ENCODE measurements around the gene BMPR1A. TPM values are rescaled to one million over a fixed set of nuclear protein-coding genes. Genes with fewer than 3 reads are reported as not detected.

The BMPR1A gene
- total and polyA plus RNA-seq, 2 experiments from 2014 or later: 14.2 to 82.5 TPM

- Histone ChIP-seq H3K4me2 (no peak overlapping the region), H3K36me3 (ENCODE audit: insufficient read depth) (no peaks in the 10 kb centered on the region), H3K9me2 (ENCODE audit: insufficient read depth) (no peaks in the 10 kb centered on the region), H3F3A (replicated peaks; ENCODE audit: low read depth) (no peaks in the 10 kb centered on the region), H3K4me1 (ENCODE audit: insufficient read depth) (peaks cover 6% of the 10 kb centered on the region; the same call in 1 of the 2 replicates), H3K79me2 (replicated peaks; ENCODE audit: insufficient read depth) (no peaks in the 10 kb centered on the region), H4K20me1 (replicated peaks; ENCODE audit: insufficient read depth) (no peaks in the 10 kb centered on the region), H3K27ac (ENCODE audit: low read depth) (no peak overlapping the region), H2AFZ (no peak overlapping the region; the same call in 1 of the 2 replicates), H3K27me3 (ENCODE audit: insufficient read depth) (peaks cover 8% of the 10 kb centered on the region; the same call in 1 of the 2 replicates), H3K4me3 (no peak overlapping the region)
- TF ChIP-seq ZNF114 (CRISPR knock-in tag; IDR thresholded peaks at IDR 0.05) (no peak), STAT1 (IDR thresholded peaks at IDR 0.05; ENCODE audit: unreplicated experiment) (no peak), CREB1 (CRISPR knock-in tag; IDR thresholded peaks at IDR 0.05; ENCODE audit: low read depth) (no peak), JUNB (IDR thresholded peaks at IDR 0.05; ENCODE audit: unreplicated experiment) (no peak), POLR2AphosphoS5 (IDR thresholded peaks at IDR 0.05; ENCODE audit: low read depth) (no peak), ETS1 (IDR thresholded peaks at IDR 0.05) (no peak), ZNF462 (CRISPR knock-in tag; IDR thresholded peaks at IDR 0.05) (no peak), ZNF331 (CRISPR knock-in tag; IDR thresholded peaks at IDR 0.05; ENCODE audit: low read depth) (no peak), EZH2phosphoT487 (IDR thresholded peaks at IDR 0.05; ENCODE audit: unreplicated experiment) (no peak), REST (IDR thresholded peaks at IDR 0.05; ENCODE audit: unreplicated experiment) (no peak), NANOG (IDR thresholded peaks at IDR 0.05; ENCODE audit: borderline replicate concordance) (no peak), EZH2 (IDR thresholded peaks at IDR 0.05; ENCODE audit: low read depth, unreplicated experiment) (no peak), CTCF (conservative IDR thresholded peaks at IDR 0.05; ENCODE audit: low read depth in 2 of 2) (no peak)
- Mint-ChIP-seq H3K9me3 (peaks cover 3% of the 10 kb centered on the region; the same call in 2 of the 3 replicates), H3K27ac (no peak overlapping the region), H3K27me3 (ENCODE audit: insufficient read depth, low read depth, poor library complexity) (peaks cover 29% of the 10 kb centered on the region), H3K4me3 (no peak overlapping the region), H3K4me1 (peaks cover 15% of the 10 kb centered on the region), H3K36me3 (ENCODE audit: low read depth) (0 out of 3 replicates have a peak, but pooled peaks cover 5% of the 10 kb centered on the region)
- no peak for ATAC-seq
- no peak for DNase-seq (ENCODE audit: low spot score)
Observed at GRCh38 chr10:86944471-86944870, 188.1 kb downstream of the BMPR1A start.
